Stomach (tissue), 4 donors: ENCODE measurements around the gene RGS10.

Experiments
- CTCF ChIP-seq, 7 experiments: fragments of 450-650 bp in 4 of 7; fragments of 200-600 bp in 3 of 7; sonication (generic) in 3 of 7; IDR thresholded peaks; one replicate each; pipeline ENCODE4 v1.5.1; 2016 to 2019; ENCODE audit warnings: antibody characterized with exemption in 7 of 7, control low read depth in 2 of 7, mild to moderate bottlenecking in 1 of 7
- POLR2A ChIP-seq, 4 donors: fragments of 450-650 bp; IDR thresholded peaks; one replicate each; pipeline ENCODE4 v1.6.1; 2016; ENCODE audit warnings: antibody characterized with exemption in 4 of 4, control low read depth in 2 of 4, mild to moderate bottlenecking in 1 of 4, moderate library complexity in 1 of 4
- POLR2AphosphoS5 ChIP-seq, 3 donors: sonication (generic); formaldehyde crosslinking; IDR thresholded peaks; one replicate each; pipeline ENCODE4 v1.6.1; 2016; ENCODE audit warnings: antibody characterized with exemption in 3 of 3

GRCh38 chr10:119543814-119544642 lies 1.5 kb upstream of the RGS10 start:
- TF ChIP-seq POLR2A (IDR thresholded peaks at IDR 0.05), result no peak
- TF ChIP-seq CTCF (IDR thresholded peaks at IDR 0.05), result no peak
- TF ChIP-seq POLR2AphosphoS5 (IDR thresholded peaks at IDR 0.05), result no peak
